ENCODE data around the gene MYO6.

GRCh38 chr6:75776461-75776860 lies 27.4 kb downstream of the MYO6 start:
- TF ChIP-seq EZH2 (IDR thresholded peaks at IDR 0.05), result no peak
- TF ChIP-seq POLR2AphosphoS5 (IDR thresholded peaks at IDR 0.05; ENCODE audit: borderline replicate concordance, low read depth, low read length), result no peak

All from SK-N-MC (cell line).